ENCODE data around the gene RCAN3. TPM values are rescaled to one million over a fixed set of nuclear protein-coding genes. Genes with fewer than 3 reads are reported as not detected.
A peak's percentile ranks its signal among the peaks of the same experiment; 100 is the strongest.
"Not testable (repeated sequence)": the region's sequence is repeated elsewhere in the genome, so short reads cannot be mapped to it uniquely, and the experiment has no call there.

The RCAN3 gene
- 1 to 10 TPM; 4.0 to 8.5 (median 4.8) TPM for polyA plus RNA-seq

GRCh38 chr1:24502709-24503058, at the start of gene RCAN3:
RCAN3 (plus strand) TSS chr1:24502836; CDS start chr1:24514373, 11,537 bp downstream.
- peak within 1 kb of the TSS; percentile 24 to 90 (median 86) for H3K27ac Mint-ChIP-seq
- peaks cover 49 to 66% of the 10 kb centered on the region in 2 donors for H3K4me1 Mint-ChIP-seq
- peak; percentile 50 to 62 (median 54) for DNase-seq
- H3K4me3 Mint-ChIP-seq, result peak within 1 kb of the TSS; percentile 84 to 94 (median 90)
- H3K27me3 Mint-ChIP-seq (ENCODE audit: low read depth in 3 of 3), result peaks cover 21 to 62% (median 51%) of the 10 kb centered on the region in 3 donors
- no peaks in the 10 kb centered on the region for H3K36me3 Mint-ChIP-seq
- no peaks in the 10 kb centered on the region for H3K9me3 Mint-ChIP-seq

- Mint-ChIP-seq H3K4me3 (no peak overlapping the region), H3K9me3 (no peaks in the 10 kb centered on the region), H3K27me3 (ENCODE audit: low read depth in 3 of 3) (peaks cover 0 to 2% (median 2%) of the 10 kb centered on the region in 3 donors), H3K4me1 (no peaks in the 10 kb centered on the region), H3K27ac (no peak overlapping the region), H3K36me3 (peaks cover 37 to 69% (median 42%) of the 10 kb centered on the region in 3 donors)
- no peak for DNase-seq
Measured at GRCh38 chr1:24452922-24453485, 49.6 kb upstream of the RCAN3 start.

GRCh38 chr1:24454673-24455072, 48.0 kb upstream of the RCAN3 start:
- Mint-ChIP-seq H3K4me1 (no peaks in the 10 kb centered on the region), H3K36me3 (peaks cover 42 to 76% (median 46%) of the 10 kb centered on the region in 3 donors), H3K27ac (no peak overlapping the region), H3K4me3 (no peak overlapping the region), H3K27me3 (ENCODE audit: low read depth in 3 of 3) (peaks cover 0 to 2% (median 0%) of the 10 kb centered on the region in 3 donors), H3K9me3 (no peaks in the 10 kb centered on the region)
- no peak for DNase-seq

GRCh38 chr1:24455272-24455671, 47.4 kb upstream of the RCAN3 start:
- DNase-seq, result no peak
- Mint-ChIP-seq H3K9me3 (no peaks in the 10 kb centered on the region), H3K36me3 (peaks cover 42 to 76% (median 46%) of the 10 kb centered on the region in 3 donors), H3K27ac (no peak overlapping the region), H3K4me1 (no peaks in the 10 kb centered on the region), H3K4me3 (no peak overlapping the region), H3K27me3 (ENCODE audit: low read depth in 3 of 3) (peaks cover 0 to 2% (median 0%) of the 10 kb centered on the region in 3 donors)

GRCh38 chr1:24457866-24458265, 44.8 kb upstream of the RCAN3 start:
- Mint-ChIP-seq H3K27me3 (ENCODE audit: low read depth in 3 of 3) (peaks cover 0 to 2% (median 0%) of the 10 kb centered on the region in 3 donors), H3K4me1 (no peaks in the 10 kb centered on the region), H3K27ac (no peak overlapping the region), H3K9me3 (no peaks in the 10 kb centered on the region), H3K4me3 (no peak overlapping the region), H3K36me3 (peaks cover 33 to 75% (median 54%) of the 10 kb centered on the region in 3 donors)
- DNase-seq, result no peak

GRCh38 chr1:24459551-24460266, 42.9 kb upstream of the RCAN3 start:
- no peaks in the 10 kb centered on the region for H3K27me3 Mint-ChIP-seq (ENCODE audit: low read depth in 3 of 3)
- no peaks in the 10 kb centered on the region for H3K9me3 Mint-ChIP-seq
- H3K4me1 Mint-ChIP-seq, result no peaks in the 10 kb centered on the region
- peaks cover 33 to 77% (median 50%) of the 10 kb centered on the region in 3 donors for H3K36me3 Mint-ChIP-seq
- DNase-seq, result no peak
- H3K4me3 Mint-ChIP-seq, result no peak overlapping the region
- H3K27ac Mint-ChIP-seq, result peak overlapping the region in 1 of 6 donors; percentile 22

GRCh38 chr1:24462128-24462527, 40.5 kb upstream of the RCAN3 start:
- not testable (repeated sequence) for H3K27me3 Mint-ChIP-seq (ENCODE audit: low read depth in 3 of 3); H3K9me3 Mint-ChIP-seq; H3K4me1 Mint-ChIP-seq; H3K27ac Mint-ChIP-seq; DNase-seq; H3K4me3 Mint-ChIP-seq
- peaks cover 39 to 79% (median 50%) of the 10 kb centered on the region in 3 donors for H3K36me3 Mint-ChIP-seq

GRCh38 chr1:24463776-24464735, 38.6 kb upstream of the RCAN3 start:
- Mint-ChIP-seq H3K36me3 (peaks cover 50 to 76% (median 53%) of the 10 kb centered on the region in 3 donors), H3K27ac (no peak overlapping the region), H3K27me3 (ENCODE audit: low read depth in 3 of 3) (peaks cover 0 to 3% (median 2%) of the 10 kb centered on the region in 3 donors), H3K4me3 (no peak overlapping the region), H3K9me3 (no peaks in the 10 kb centered on the region), H3K4me1 (no peaks in the 10 kb centered on the region)
- no peak for DNase-seq

- no peak overlapping the region for H3K4me3 Mint-ChIP-seq
- H3K36me3 Mint-ChIP-seq, result peaks cover 52 to 76% (median 55%) of the 10 kb centered on the region in 3 donors
- H3K27ac Mint-ChIP-seq, result no peak overlapping the region
- H3K4me1 Mint-ChIP-seq, result no peaks in the 10 kb centered on the region
- no peak for DNase-seq
- no peaks in the 10 kb centered on the region for H3K9me3 Mint-ChIP-seq
- H3K27me3 Mint-ChIP-seq (ENCODE audit: low read depth in 3 of 3), result peaks cover 0 to 3% (median 2%) of the 10 kb centered on the region in 3 donors
Measured at GRCh38 chr1:24465099-24465498, 37.5 kb upstream of the RCAN3 start.

GRCh38 chr1:24465638-24466037, 37.0 kb upstream of the RCAN3 start:
- no peak overlapping the region for H3K27ac Mint-ChIP-seq
- no peaks in the 10 kb centered on the region for H3K9me3 Mint-ChIP-seq
- peaks cover 0 to 3% (median 2%) of the 10 kb centered on the region in 3 donors for H3K27me3 Mint-ChIP-seq (ENCODE audit: low read depth in 3 of 3)
- no peak for DNase-seq
- H3K4me3 Mint-ChIP-seq, result no peak overlapping the region
- peaks cover 50 to 76% (median 51%) of the 10 kb centered on the region in 3 donors for H3K36me3 Mint-ChIP-seq
- H3K4me1 Mint-ChIP-seq, result no peaks in the 10 kb centered on the region

GRCh38 chr1:24468685-24469316, 33.8 kb upstream of the RCAN3 start:
- H3K4me3 Mint-ChIP-seq, result no peak overlapping the region
- peaks cover 0 to 3% (median 2%) of the 10 kb centered on the region in 3 donors for H3K27me3 Mint-ChIP-seq (ENCODE audit: low read depth in 3 of 3)
- H3K9me3 Mint-ChIP-seq, result no peaks in the 10 kb centered on the region
- no peak for DNase-seq
- peaks cover 40 to 57% (median 42%) of the 10 kb centered on the region in 3 donors for H3K36me3 Mint-ChIP-seq
- H3K4me1 Mint-ChIP-seq, result no peaks in the 10 kb centered on the region
- H3K27ac Mint-ChIP-seq, result no peak overlapping the region

- no peaks in the 10 kb centered on the region for H3K9me3 Mint-ChIP-seq
- no peak overlapping the region for H3K27ac Mint-ChIP-seq
- H3K4me1 Mint-ChIP-seq, result no peaks in the 10 kb centered on the region
- peaks cover 28 to 43% (median 36%) of the 10 kb centered on the region in 3 donors for H3K36me3 Mint-ChIP-seq
- peaks cover 0 to 2% (median 2%) of the 10 kb centered on the region in 3 donors for H3K27me3 Mint-ChIP-seq (ENCODE audit: low read depth in 3 of 3)
- no peak for DNase-seq
- no peak overlapping the region for H3K4me3 Mint-ChIP-seq
Measured at GRCh38 chr1:24470592-24470991, 32.0 kb upstream of the RCAN3 start.

GRCh38 chr1:24472527-24473251, 29.9 kb upstream of the RCAN3 start:
- Mint-ChIP-seq H3K27me3 (ENCODE audit: low read depth in 3 of 3) (no peaks in the 10 kb centered on the region), H3K36me3 (peaks cover 16 to 32% (median 28%) of the 10 kb centered on the region in 3 donors), H3K4me1 (no peaks in the 10 kb centered on the region), H3K9me3 (no peaks in the 10 kb centered on the region), H3K27ac (peak overlapping the region in 1 of 6 donors; percentile 19), H3K4me3 (no peak overlapping the region)
- no peak for DNase-seq
